Ureter (tissue), 1 donor: ENCODE results near the gene GATB. TPM values are rescaled to one million over a fixed set of nuclear protein-coding genes. Genes with fewer than 3 reads are reported as not detected.

ENCODE experiments used
- DNase-seq: peaks from one replicate; pipeline ENCODE4 v3.0.0-alpha.2; 2020; ENCODE audit warnings: low spot score
- total RNA-seq: library from RNA; stranded (reverse); gene quantifications from one replicate; pipeline ENCODE4 v1.2.4, GENCODE V29; 2023
- donor health status: DM: yes; HTN: yes; CAD: no.

Gene GATB, protein sequence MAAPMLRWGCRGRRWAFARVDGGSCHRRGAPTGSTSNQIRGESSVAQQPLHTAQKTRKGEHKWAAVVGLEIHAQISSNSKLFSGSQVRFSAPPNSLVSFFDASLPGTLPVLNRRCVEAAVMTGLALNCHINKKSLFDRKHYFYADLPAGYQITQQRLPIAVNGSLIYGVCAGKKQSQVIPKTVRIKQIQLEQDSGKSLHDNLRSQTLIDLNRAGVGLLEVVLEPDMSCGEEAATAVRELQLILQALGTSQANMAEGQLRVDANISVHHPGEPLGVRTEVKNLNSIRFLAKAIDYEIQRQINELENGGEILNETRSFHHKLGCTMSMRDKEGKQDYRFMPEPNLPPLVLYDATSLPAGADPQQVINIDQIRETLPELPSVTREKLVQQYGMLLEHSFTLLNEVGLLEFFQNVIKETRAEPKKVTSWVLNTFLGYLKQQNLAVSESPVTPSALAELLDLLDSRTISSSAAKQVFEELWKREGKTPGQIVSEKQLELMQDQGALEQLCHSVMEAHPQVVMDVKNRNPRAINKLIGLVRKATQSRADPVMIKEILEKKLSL
- total RNA-seq = 17.5 TPM

DNA sequence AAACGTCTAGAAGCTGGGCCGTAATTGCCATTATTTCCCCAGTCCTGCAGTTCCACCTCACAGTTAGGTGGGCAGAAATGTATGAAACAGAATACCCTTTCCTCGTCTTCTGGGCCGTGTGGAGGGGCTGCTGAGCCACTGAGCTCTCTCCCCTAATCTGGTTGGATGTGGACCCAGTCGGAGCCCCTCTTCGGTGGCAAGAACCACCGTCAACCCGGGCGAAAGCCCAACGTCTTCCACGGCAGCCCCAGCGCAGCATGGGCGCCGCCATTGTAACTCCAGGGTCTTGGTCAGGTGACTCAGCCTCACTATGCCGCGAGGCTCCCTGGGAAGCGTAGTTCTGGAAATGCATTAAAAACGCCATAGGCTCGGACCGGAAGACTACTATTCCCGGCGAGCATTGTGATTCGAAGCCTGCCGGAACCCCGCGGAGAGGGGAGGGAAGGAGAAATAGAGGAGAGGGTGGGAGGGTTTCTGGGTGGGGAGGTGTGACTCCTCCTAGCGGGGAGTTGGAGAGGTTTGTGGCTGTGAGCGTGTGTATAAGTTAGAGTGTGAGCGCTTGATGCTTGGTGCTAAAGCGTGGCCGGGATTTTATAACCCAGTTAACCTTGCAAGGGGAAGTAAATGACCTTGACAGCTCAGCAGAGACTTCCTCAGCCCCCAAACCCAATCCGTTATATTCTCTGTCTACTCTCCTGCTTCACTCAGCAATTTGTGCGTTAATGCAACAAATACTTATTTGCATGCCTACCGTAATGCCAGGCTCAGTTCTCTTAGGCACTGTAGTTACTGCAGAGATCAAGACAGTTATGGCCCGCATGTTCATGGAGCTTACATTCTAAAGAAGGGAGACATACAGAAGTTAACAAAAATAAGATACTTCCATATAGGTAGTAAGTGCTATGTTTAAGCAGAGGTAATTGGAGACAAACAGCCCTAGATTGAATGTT lies at the start of gene GATB:
Gene GATB, minus strand, starts transcription at position 296 of the 950 bp plus-strand sequence. Its CDS starts 25 bp downstream, at position 271.
- DNase-seq = peak; percentile 95

DNA sequence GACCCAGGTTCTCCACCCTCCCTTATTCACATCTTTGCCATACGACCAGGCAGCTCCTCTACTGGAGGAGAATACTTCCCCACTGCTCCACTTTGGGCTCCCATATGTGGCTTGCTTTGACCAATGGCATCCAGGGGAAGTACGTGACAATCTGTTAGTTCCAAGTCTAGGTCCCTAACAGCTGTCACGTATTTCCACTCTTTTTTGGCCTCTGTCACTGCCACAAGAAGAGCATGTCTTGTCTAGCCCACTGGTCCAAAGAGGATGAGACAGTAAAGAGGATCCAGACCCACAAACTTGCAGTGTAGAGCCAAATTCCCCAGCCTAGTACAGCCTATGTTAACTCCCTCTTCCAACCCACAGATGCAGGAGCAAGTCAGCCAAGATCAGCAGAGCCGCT lies 49.7 kb upstream of the GATB start:
- no peak for DNase-seq

DNA sequence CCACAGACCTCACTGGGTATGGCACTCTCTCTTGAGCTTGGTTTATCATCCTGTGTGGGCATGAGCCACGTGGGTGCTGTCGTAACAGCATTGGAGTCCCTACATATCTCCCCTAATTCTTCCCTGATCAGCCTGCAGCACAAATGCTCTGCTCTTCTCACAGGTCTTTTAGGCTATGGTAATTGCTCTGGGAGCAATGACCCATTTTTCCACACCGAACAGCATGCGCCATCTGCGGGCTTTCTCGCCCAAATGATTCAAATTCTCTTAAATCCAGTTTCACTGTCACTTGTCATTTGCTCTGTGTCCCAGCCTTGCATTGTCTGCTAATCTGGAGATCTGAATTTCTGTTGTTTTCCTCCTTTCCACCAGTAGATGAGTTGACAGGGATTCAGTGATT lies 48.9 kb upstream of the GATB start:
- DNase-seq = no peak

DNA sequence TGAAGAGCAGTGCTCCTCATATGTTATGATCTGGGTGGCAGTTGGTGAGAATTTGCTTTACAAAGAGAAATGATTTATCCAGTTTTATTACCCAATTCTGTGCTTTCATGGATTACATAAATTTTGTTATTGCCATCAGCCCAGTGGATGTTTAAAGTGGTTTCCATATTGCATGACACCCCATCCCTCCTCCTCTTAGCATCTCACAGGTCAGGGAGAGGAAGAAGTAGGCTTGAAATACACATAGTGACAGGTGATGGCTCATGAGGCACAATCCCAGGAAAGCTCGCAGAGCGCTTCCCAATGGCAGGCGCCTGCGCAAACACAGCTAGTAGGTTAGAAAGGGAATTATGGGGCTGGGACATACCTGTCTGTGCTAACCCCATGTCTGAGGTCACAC lies 47.7 kb upstream of the GATB start:
- DNase-seq = no peak

DNA sequence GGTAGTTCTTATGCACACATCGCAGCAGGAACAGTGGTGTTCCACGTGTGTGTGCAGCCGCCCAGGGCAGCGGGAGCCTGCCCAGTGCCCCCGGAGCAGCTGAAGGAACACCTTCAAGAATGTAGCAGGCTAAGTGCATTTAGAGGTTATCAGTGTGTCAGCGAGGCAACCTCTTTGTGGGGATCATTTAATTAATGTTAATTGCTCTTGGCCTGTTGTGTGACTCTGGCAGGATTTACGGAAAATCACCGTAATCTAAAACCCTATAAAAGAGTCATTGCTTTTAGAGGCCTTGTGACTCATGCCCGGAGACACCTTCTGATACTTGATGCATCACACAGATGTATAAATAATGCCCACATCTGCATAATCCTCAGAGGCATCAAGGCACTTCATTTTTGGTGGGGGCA lies 47.3 kb upstream of the GATB start:
- DNase-seq = no peak

DNA sequence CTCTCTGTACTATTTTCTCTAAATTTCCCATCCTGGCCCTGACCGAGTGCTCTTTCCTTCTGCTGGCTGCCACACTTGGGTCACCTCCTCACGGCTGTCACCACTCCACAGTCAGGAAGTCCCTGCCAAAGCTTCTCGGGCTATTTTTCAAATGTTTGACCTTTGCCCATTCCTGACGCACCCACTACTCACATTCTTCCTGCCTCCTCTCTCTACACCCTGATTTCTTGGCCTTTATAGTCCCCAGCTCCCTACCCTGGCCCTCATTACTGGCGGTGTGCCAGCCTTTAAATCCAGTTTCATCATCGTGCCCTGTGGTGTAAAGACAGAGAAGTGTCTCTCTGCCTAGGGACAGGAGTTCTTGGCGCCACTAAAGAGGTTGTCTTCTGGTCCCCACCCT lies 46.4 kb upstream of the GATB start:
- no peak for DNase-seq

DNA sequence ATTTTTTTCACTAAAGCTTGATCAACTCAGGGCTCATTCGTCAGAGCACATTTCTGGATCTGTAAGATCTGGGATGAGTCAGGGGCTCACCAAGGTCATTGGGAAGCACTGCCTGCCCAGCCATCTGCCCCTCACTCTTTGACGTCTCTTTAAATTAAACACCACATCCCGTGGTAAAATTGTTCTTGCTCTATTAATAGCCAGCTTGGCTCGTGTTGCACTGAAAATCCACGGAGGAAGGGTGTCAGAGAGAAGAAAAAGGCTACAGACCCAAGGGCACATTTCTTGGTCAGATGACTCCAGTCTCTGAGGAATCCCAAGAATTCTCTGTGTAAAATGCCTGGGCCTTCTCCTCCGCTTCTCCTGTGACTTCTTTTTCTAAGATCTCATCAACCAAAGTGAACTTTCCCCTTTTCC lies 45.7 kb upstream of the GATB start:
- DNase-seq = no peak

DNA sequence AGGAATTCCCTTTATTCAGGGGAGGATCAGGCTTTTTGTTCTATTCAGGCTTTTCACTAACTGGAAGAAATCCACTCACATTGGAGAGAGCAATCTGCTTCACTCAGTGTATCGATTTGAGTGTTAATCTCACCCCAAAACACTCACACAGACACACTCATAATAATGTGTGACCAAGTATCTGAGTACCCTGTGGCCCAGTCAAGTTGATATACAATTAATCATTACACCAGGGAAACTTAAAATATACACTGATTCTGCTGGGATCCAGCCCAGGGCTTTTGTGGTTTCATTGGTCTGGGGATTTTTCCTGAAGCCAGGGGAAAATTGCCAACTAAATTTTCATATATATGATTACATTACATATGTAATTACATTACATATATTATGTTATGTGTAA lies 44.0 kb upstream of the GATB start:
- DNase-seq = no peak

DNA sequence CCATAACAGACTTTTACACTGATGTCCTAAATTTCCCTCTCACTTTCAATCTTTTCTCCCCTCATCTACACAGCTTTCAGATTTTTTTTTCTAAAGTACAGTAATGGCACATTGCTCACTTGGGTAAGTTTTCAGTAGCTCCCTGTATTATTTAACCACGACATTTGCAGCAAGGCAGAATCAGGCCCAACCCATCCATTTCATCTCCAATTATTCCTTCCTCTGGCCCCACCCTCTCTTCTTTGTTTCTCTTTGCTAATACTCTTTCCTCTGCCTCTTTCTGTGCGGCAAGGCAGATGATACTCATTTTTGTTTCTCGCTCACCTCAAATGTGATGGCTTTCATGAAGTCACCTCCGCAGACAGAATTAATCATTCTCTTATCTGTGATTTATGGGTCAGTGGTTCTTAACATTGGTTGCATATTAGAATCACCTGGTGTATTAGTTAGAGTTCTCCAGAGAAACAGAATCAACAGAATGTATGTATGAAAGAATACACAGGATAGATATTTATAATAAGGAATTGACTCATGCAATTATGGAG lies 43.4 kb upstream of the GATB start:
- no peak for DNase-seq

DNA sequence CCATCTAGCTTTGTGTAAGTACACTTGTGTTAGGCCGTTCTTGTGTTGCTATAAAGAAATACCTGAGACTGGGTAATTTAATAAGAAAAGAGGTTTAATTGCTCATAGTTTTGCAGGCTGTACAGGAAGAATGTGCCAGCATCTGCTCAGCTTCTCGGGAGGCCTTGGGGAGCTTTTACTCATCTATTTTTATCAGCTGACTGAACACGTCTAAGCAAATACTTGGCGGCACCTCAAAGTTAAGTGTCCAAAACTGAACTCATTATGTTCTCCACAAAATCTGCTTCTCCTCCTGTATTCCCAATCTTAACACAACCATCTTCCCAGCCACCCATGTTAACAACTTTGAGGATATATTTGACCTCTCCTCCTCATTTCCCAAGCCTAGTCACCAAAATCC lies 42.4 kb upstream of the GATB start:
- DNase-seq = no peak

DNA sequence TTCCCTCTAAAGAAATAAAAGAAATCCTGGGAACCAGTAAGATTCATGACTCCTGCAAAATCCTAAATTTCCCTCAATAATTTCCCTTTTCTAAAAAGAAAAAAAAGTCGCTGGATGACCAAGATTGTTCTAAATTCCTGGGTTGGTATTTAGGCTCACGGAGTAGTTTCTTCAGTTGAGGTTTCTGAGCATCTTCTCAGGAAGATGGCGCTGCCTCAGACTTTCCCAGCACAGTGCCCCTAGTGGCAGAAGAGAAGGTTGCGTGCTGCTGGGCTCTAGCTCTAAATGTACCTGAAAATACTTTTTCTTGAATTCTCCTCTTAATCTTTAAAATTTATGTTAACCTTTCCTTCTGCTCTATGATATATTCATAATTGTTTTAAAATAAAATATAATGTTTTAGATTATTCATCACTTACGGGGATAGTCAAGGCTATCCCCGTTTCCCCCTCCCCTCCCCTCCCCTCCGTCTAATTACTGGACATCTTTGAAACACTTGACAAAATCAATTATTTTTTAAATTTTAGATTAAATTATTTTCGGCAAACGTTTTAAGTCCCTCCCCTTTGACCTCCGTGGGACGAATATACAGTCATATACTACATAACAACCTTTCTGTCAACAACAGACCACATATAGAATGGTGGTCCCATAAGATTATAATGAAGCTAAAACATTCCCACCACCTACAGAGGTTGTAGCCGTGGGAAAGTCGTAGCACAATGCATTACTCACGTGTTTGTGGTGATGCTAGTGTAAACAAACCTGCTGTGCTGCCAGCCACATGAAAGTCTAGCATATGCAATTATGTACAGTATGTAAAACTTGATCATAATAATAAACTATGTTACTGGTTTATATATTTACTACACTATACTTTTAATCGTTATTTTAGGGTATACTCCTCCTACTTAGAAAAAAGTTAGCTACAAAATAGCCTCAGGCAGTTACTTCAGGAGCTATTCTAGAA lies 41.0 kb upstream of the GATB start:
- no peak for DNase-seq

DNA sequence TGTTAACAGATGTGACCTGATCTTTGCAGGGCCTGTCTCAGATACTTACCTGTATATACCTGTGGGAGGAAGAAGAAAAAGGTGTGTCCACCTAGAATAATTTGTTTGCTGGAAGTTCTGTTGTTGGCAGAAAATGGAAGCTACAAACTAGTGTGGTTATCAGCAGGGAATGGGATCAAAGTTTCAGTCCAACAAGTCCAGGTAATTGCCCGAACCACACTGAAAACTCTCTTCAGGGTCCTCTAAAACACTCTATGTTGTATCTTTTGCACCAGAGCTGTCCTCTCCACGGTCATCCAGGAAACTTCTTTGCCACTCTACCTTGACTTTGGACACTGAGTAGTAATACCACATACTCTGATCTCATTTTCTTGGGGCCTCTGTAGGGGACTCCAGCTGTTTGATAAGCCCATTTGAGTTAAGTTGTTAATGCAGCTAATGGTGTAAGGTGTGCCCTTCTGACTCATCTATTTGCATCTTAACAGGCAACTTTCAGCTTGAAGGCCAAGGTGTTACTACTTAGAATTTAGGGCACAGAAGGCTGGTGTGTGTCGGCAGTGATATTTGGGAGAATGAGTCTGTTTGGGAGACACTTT lies 38.7 kb upstream of the GATB start:
- DNase-seq = no peak

DNA sequence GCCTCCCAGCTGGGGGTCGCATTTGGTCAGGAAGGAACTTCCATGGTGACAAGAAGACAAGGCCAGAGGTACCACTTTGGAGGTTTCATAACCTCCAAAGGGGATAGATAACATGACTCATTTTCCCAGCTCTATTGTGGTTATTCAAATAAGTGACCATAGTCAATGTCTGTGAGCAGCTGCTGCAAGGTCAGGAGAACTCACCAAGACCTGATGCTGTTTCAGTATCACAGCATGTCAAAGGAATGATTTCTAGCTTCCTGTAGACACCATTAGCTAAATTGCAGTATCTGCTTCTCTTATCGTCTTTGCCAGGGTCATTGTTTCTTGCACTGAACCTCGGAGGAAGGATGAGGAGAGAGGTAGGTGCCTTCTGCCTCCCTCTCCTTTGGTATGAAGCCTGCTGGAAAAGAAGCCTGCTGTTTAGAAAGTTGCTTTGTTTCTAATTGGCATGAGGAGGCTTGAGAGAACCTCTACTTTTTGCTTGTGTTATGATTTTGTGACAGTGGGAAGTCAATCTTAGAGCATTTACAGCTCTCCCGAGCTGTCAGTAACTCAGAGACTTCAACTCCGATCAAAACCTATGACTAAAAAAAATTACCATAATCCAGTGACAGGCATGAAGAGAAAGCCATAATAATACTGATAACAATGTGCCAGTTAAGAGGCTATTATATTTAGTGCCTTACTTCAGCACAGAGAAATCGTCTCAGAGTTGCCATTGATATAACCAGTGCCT lies 38.0 kb upstream of the GATB start:
- DNase-seq = no peak

DNA sequence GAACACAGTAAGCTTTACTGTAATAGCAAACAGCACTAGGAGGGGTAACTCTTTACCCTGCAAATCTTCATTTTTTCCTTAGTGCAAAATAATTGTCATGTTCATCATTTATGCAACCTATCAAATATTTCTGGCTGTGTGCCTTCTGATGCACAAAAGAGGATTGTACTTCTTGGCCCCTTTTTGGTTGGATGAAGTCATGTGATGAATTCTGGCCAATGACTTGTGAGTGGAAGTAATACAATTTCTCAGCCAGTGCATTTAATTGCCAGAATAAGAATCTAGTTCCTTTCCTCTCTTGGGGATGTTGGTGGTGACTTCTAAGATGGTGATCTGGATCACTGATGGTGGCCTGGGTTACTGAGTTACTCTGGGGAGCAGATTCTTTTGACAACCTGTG lies 37.0 kb upstream of the GATB start:
- DNase-seq = no peak

DNA sequence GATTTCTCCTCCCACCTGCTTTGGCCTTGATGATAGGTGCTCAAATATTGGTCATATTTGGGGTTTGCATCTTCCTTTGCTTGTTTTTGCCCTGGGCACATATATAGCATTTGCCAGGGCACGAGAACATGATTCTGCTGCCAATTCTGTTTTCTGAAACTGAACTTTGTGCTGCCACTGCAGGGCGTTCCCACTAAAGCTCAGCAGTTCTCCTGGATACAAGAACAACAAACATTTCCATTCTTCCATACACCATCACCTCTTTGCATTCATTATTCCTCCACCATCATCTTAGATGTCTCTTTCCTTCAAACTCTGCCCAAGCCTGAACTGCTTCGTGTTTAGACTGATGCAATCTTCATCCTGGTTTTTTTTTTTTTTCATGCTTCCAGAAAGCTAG lies 36.3 kb upstream of the GATB start:
- DNase-seq = no peak

DNA sequence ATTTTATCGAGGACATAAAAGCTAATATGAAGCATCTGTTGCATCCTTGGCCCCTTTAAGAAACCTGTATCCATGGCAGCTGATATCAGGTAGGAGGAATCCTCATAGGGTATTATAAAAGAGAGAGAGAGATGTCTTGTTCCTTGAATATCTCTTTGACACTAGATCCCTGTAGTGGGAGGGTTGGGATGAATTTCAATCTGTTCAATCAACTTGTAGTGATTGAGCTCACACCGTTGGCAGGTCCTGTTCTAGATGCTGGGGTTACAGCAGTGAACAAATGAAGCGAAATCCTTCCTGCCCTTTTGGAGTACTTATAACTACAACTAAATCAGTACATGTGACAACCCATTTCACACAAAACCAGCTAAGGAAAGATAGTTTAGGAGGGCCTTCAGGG lies 35.3 kb upstream of the GATB start:
- DNase-seq = no peak

DNA sequence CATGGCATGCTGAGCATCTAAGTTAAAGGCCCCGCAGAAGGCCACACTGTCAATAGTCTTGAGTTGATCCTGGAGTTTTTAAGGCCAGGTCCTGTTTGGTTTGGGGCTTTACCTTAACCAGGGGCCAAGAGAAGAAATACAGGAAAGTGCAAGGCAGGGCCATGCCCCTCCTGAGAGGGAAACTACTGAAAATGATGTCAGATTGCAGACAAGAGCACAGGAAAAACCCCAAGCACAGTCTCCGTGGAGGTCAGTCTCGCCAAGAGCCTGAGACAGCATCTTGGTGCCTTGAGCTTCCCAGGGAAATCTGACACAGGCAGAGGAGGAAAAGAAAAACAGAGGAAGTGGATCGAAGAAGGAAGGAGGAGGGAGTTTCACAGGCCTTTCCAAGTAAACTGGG lies 32.2 kb upstream of the GATB start:
- DNase-seq = no peak

DNA sequence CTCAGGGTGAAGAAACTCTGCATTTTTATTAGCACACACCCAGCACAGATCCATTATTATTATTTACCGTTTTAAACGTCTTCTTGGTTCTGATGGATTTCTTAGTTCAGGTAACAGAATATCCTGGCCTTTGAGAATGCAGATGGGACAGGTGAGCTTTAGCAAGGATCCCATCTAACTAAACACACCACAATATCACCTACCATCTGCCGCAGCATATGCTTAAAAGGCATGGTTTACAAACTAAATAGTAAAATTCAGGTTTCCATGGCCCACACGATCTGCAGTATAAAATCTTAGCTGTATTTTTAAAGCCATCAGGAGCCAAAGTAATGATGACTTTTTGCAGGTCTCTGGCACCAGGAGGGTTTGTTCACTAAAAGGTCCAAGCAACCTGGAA lies 31.7 kb upstream of the GATB start:
- no peak for DNase-seq

DNA sequence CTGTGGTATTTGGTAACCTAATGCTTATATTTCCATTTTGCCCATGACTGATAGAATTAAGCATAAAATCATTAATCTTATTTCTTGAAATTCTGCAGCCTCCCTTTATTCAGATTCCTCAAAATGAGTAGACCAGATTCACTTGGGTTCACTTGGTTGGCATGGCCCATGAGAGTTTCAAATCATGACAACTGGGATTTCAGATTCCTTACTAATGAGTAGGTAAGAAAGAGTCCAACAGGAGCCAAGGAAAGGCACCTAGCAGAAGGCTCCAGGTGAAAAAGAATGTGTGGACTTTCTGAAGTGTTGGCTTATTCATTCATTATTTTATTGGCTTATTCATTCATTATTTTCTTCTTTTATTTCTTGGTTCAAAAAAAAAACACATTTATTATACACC lies 27.2 kb upstream of the GATB start:
- no peak for DNase-seq

DNA sequence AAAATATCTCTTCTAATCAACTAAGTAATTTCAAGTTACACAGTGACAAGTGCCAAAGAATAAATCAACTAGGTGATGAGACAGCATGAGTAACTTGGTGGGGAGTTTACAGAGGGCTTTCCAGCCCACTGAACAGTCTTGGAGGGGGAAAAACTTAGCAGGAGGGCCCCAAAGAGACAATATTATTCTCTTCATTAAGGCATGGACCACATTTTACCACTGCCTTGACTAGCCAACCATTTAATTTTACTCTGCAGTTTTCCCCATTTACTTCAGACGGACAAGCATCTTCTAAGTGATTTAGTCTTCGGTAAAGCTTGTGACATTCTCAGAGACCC lies 25.3 kb upstream of the GATB start:
- no peak for DNase-seq
